Measurements from ENCODE around the gene UBXN1. TPM values are rescaled to one million over a fixed set of nuclear protein-coding genes. Genes with fewer than 3 reads are reported as not detected.
"Not testable (repeated sequence)": the region's sequence is repeated elsewhere in the genome, so short reads cannot be mapped to it uniquely, and the experiment has no call there.

Gene UBXN1
- total and polyA plus RNA-seq, 9 donors: 81.6 to 170 (median 162) TPM

DNA sequence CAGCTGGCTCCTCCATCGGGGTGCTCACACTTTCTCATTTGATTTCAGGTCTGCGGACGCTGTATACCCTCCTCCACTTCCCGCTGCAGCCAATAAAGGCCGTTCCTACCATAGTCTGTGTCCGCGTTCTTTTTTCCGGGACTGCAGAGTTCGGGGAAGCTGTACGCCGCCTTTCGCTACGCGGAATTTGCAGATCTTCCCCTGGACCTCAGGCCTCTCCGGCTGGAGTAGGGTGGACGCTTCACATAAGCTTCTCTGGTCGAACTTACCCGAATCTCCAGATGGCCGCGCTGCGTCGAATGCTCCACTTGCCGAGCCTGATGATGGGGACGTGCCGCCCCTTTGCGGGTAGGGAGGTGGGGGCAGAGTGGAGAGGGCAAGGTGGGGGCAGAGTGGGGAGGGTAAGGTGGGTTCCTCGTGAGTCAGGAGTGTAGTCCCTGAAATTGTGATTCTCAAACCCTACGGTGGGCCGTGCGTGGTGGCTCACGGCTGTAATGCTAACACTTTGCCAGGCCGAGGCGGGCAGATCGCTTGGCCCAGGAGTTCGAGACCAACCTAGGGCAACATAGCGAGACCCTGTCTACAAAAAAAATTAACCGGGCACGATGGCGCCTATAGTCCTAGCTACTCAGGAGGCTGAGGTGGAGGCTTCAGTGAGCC lies 13.1 kb downstream of the UBXN1 start:
- Histone ChIP-seq H3K27me3 (ENCODE audit: control insufficient read depth, insufficient read depth, low read length) (no peaks in the 10 kb centered on the region), H3K36me3 (ENCODE audit: control insufficient read depth, insufficient read depth, low read length) (peaks cover 28% of the 10 kb centered on the region), H3K27ac (ENCODE audit: low read length) (peak overlapping the region; percentile 97), H3K4me1 (ENCODE audit: control insufficient read depth, insufficient read depth, low read length) (peaks cover 25% of the 10 kb centered on the region), H3K9me3 (replicated peaks; ENCODE audit: control insufficient read depth, low read depth, low read length) (no peaks in the 10 kb centered on the region), H3K4me3 (ENCODE audit: low read length) (peak overlapping the region; percentile 95)
- DNase-seq: no peak
- WGBS (ENCODE audit: insufficient coverage): 2% methylated on average over 37 of the region's 39 CpGs

DNA sequence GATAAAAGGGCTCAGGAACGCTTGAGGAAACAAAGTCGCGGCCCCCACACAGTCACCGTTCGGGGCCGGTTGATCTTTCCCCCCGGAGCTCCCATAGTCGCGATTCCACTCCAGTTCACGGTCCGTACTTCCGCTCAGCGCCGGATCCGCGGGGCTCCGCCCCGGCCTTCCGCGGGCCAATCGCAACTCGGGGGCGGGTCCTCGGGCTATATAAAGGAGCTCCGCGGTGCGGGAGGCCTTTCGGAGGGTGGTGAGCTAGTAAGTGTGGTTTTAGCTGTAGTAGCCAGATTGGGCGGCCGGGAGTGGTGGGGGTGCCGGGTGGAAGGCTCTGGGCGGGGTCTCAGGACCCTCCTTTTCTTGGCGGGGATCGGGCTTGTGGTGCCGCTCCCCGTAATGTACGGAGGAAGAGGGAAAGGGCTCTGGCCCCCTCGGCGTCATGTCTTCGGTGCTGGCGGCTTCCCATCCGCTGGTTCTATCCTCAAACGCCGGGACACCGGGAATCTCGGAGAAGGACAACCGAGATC lies 13.7 kb downstream of the UBXN1 start, which contains the start of the genes C11orf98 and CSKMT:
Gene C11orf98, minus strand, starts transcription at position 136 of the 524 bp plus-strand sequence. Its CDS starts 41 bp downstream, at position 95.
Gene CSKMT, plus strand, starts transcription at position 238 of the 524 bp plus-strand sequence. CDS start 568 bp downstream, outside the sequence.
- peak within 1 kb of the TSS; percentile 95 for H3K4me3 ChIP-seq (ENCODE audit: low read length)
- WGBS (ENCODE audit: insufficient coverage): under 1% methylated on average over 43 of the region's 47 CpGs
- H3K27me3 ChIP-seq (ENCODE audit: control insufficient read depth, insufficient read depth, low read length): no peaks in the 10 kb centered on the region
- no peaks in the 10 kb centered on the region for H3K9me3 ChIP-seq (replicated peaks; ENCODE audit: control insufficient read depth, low read depth, low read length)
- peak; percentile 98 for DNase-seq
- peaks cover 28% of the 10 kb centered on the region for H3K36me3 ChIP-seq (ENCODE audit: control insufficient read depth, insufficient read depth, low read length)
- H3K27ac ChIP-seq (ENCODE audit: low read length): peak within 1 kb of the TSS; percentile 97
- H3K4me1 ChIP-seq (ENCODE audit: control insufficient read depth, insufficient read depth, low read length): peaks cover 24% of the 10 kb centered on the region

DNA sequence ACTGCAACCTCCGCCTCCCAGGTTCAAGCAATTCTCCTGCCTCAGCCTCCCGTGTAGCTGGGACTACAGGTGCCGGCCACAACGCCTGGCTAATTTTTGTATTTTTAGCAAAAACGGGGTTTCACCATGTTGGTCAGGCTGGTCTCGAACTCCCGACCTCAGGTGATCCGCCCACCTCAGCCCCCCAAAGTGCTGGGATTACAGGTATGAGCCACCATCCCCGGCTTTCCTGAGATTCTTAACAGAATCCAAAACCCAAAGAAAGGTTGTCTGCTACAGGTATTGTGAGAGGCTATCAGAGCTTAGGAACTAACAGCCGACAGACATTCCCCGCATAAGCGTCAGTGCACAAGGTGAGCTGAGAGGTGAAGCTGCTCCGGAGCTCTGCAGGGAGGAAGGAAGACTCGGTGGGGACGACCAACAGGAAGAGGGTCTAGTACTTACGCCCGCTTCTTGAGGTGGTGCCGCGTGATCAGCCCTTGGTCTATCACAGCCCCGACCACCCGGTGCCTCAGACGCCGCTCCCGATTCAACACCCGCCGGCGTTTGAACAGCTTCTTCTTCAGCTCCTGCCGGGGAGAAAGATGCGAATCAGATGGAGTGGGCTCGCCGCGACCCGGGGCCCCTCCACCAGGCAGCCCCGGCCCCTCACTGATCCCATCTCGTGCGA lies 14.3 kb downstream of the UBXN1 start:
- peaks cover 18% of the 10 kb centered on the region for H3K4me1 ChIP-seq (ENCODE audit: control insufficient read depth, insufficient read depth, low read length)
- 2% methylated on average over 34 of the region's 36 CpGs for WGBS (ENCODE audit: insufficient coverage)

DNA sequence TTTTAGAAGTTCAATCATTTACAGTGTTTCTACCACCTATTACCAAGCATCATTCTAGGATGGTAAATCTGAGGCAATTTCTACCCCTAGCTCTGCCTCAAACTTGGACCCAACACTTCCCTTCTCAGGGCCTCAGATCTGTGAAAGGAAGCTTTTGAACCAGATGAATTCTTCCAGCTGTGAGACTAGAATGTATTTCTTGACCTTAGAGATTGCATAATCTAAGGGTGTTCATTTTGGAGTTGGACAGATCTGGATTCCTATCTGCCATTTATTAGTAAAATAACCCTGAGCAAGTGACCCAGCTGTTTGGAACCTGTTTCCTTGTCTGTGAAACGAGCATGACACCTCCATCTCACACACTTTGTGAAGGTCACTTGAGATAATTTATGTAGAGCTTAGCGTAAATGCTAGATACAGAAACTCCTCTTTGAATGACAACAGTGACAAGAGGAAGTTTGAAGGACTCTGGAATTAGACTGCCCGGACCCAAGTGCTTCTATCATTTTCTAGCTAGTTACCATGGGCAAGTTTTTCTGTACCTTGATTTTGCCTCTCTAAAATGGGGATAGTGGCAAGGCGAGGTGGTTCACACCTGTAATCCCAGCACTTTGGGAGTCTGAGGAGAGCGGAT lies 22.0 kb downstream of the UBXN1 start:
- DNase-seq: no peak
- no peaks in the 10 kb centered on the region for H3K9me3 ChIP-seq (replicated peaks; ENCODE audit: control insufficient read depth, low read depth, low read length)
- H3K4me3 ChIP-seq (ENCODE audit: low read length): no peak overlapping the region
- peaks cover 8% of the 10 kb centered on the region for H3K4me1 ChIP-seq (ENCODE audit: control insufficient read depth, insufficient read depth, low read length)
- H3K27ac ChIP-seq (ENCODE audit: low read length): no peak overlapping the region
- WGBS (ENCODE audit: insufficient coverage): no CpG with 5 or more reads among the region's 5 CpGs
- no peaks in the 10 kb centered on the region for H3K36me3 ChIP-seq (ENCODE audit: control insufficient read depth, insufficient read depth, low read length)
- no peaks in the 10 kb centered on the region for H3K27me3 ChIP-seq (ENCODE audit: control insufficient read depth, insufficient read depth, low read length)

More for the DNA sequence above, 14.3 kb downstream of the UBXN1 start:
- Histone ChIP-seq H3K36me3 (ENCODE audit: control insufficient read depth, insufficient read depth, low read length) (peaks cover 28% of the 10 kb centered on the region), H3K27ac (ENCODE audit: low read length) (peak overlapping the region; percentile 97), H3K4me3 (ENCODE audit: low read length) (peak overlapping the region; percentile 95), H3K27me3 (ENCODE audit: control insufficient read depth, insufficient read depth, low read length) (no peaks in the 10 kb centered on the region), H3K9me3 (replicated peaks; ENCODE audit: control insufficient read depth, low read depth, low read length) (no peaks in the 10 kb centered on the region)
- no peak for DNase-seq

DNA sequence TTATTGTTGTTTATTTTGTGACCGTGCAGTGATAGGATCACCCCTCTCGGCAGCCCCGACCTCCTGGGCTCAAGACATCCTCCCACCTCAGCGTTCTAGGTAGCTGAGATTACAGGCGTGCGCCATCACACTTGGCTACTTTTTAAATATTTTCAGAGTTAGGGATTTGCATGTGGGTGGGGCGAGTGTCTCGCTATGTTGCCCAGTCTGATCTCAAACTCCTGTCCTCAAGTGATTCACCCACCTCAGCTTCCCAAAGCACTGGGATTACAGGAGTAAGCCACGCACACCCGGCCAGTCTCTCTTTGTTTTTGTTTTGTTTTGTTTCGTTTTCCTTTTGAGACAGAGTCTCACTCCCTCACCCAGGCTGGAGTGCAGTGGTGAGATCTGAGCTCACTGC lies 24.6 kb downstream of the UBXN1 start:
- peaks cover 6% of the 10 kb centered on the region for H3K36me3 ChIP-seq (ENCODE audit: control insufficient read depth, insufficient read depth, low read length)
- no peaks in the 10 kb centered on the region for H3K27me3 ChIP-seq (ENCODE audit: control insufficient read depth, insufficient read depth, low read length)
- no peaks in the 10 kb centered on the region for H3K9me3 ChIP-seq (replicated peaks; ENCODE audit: control insufficient read depth, low read depth, low read length)
- WGBS (ENCODE audit: insufficient coverage): no CpG with 5 or more reads among the region's 11 CpGs
- peaks cover 14% of the 10 kb centered on the region for H3K4me1 ChIP-seq (ENCODE audit: control insufficient read depth, insufficient read depth, low read length)
- H3K27ac ChIP-seq (ENCODE audit: low read length): no peak overlapping the region
- DNase-seq: no peak
- no peak overlapping the region for H3K4me3 ChIP-seq (ENCODE audit: low read length)

DNA sequence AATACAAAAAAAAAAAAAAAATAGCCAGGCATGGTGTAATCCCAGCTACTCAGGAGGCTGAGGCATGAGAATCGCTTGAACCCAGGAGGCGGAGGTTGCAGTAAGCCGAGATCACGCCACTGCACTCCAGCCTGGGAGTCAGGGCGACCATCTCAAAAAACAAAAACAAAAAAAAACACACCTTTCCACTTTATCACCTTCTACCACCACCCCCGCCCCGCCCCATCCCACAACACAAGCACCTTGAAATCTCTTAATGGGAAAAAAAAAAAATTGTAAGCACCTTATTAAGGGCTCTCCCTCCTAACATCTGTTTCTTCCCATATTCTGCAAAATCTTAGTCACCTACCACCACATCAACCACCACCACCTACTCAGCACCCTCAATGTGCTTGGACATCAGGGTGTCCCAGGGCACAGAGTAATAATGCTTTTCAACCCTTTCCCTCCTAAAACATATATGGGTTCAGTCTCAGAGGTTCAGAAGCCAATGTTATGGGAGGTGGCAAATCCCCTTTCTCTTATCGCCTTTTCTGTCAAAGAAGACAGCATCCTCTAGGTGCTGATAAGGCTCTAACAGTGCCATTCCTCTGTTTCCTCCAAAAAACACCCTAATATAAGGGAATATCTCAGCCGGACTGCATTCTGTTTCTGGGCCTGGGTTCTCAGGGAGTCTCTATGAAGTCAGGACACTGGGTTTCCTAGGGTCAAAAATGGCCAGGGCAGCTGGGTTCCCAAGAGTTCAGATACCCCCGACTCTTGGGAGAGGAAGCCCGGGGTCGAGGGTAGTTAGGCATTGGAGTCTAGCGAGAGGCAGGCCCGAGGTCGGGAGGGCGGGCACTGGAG lies 26.5 kb downstream of the UBXN1 start:
- H3K9me3 ChIP-seq (replicated peaks; ENCODE audit: control insufficient read depth, low read depth, low read length): no peaks in the 10 kb centered on the region
- H3K27ac ChIP-seq (ENCODE audit: low read length): peak overlapping the region; percentile 91
- H3K36me3 ChIP-seq (ENCODE audit: control insufficient read depth, insufficient read depth, low read length): peaks cover 25% of the 10 kb centered on the region
- peak overlapping the region; percentile 95 for H3K4me3 ChIP-seq (ENCODE audit: low read length)
- DNase-seq: no peak
- H3K4me1 ChIP-seq (ENCODE audit: control insufficient read depth, insufficient read depth, low read length): peaks cover 15% of the 10 kb centered on the region
- H3K27me3 ChIP-seq (ENCODE audit: control insufficient read depth, insufficient read depth, low read length): no peaks in the 10 kb centered on the region
- 2% methylated on average over 7 of the region's 16 CpGs for WGBS (ENCODE audit: insufficient coverage)

DNA sequence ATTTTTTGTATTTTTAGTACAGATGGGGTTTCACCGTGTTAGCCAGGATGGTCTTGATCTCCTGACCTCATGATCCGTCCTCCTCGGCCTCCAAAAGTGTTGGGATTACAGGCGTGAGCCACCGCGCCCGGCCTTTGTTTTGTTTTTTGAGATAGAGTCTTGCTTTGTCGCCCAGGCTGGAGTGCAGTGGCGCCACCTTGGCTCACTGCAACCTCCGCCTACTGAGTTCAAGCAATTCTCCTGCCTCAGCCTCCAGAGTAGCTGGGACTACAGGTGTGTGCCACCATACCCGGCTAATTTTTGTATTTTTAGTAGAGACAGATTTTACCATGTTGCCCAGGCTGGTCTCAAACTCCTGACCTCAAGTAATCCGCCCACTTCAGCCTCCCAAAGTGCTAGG lies 28.6 kb downstream of the UBXN1 start:
- WGBS (ENCODE audit: insufficient coverage): 99% methylated on average over 9 of the region's 12 CpGs
- Histone ChIP-seq H3K36me3 (ENCODE audit: control insufficient read depth, insufficient read depth, low read length) (peaks cover 30% of the 10 kb centered on the region), H3K4me1 (ENCODE audit: control insufficient read depth, insufficient read depth, low read length) (peaks cover 26% of the 10 kb centered on the region)
- not testable (repeated sequence) for DNase-seq; H3K27ac ChIP-seq (ENCODE audit: low read length); H3K27me3 ChIP-seq (ENCODE audit: control insufficient read depth, insufficient read depth, low read length); H3K9me3 ChIP-seq (replicated peaks; ENCODE audit: control insufficient read depth, low read depth, low read length); H3K4me3 ChIP-seq (ENCODE audit: low read length)

DNA sequence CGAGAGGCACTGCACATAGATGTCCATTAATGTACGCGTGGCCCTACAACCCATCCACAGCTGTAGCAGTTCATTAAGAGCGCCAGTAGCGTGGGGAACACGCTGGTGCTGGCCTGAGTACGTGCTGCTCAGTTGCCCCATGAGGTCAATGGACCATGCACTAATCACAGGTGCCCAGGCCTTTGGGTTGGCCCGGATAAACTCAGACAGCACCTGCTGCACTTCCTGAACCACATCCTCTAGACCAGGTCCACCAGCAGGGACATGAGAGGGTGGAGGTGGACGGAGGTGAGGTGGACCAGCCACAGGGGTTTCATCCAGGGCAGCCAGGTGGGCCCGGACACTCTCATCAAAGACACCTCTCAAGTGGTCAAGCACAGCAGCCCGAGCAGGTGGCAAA lies 29.4 kb downstream of the UBXN1 start:
- Histone ChIP-seq H3K4me3 (ENCODE audit: low read length) (no peak overlapping the region), H3K9me3 (replicated peaks; ENCODE audit: control insufficient read depth, low read depth, low read length) (no peaks in the 10 kb centered on the region), H3K4me1 (ENCODE audit: control insufficient read depth, insufficient read depth, low read length) (peaks cover 30% of the 10 kb centered on the region), H3K36me3 (ENCODE audit: control insufficient read depth, insufficient read depth, low read length) (peaks cover 31% of the 10 kb centered on the region), H3K27me3 (ENCODE audit: control insufficient read depth, insufficient read depth, low read length) (no peaks in the 10 kb centered on the region), H3K27ac (ENCODE audit: low read length) (no peak overlapping the region)
- no peak for DNase-seq
- 93% methylated on average over 9 of the region's 11 CpGs for WGBS (ENCODE audit: insufficient coverage)

DNA sequence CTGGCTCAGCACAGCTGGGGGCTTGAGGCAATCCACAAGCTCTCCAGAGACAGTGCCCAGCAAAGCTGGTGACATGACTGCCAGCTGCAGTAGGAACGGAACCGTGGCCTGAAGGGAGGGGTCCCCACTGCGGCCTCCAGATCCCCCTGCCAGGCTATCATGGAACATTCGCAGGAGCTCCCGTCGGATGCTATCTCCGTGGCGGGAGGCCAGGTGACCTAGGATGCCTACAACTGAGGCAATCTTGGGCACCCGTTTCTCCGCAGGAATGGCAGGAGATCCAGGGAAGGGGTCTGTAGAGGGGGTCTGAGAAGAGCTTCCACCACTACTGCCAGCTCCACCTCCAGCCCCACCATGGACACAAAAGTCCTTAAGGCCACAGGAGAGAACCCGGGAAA lies 29.9 kb downstream of the UBXN1 start:
- H3K36me3 ChIP-seq (ENCODE audit: control insufficient read depth, insufficient read depth, low read length): peaks cover 36% of the 10 kb centered on the region
- no peak overlapping the region for H3K27ac ChIP-seq (ENCODE audit: low read length)
- H3K27me3 ChIP-seq (ENCODE audit: control insufficient read depth, insufficient read depth, low read length): no peaks in the 10 kb centered on the region
- H3K4me1 ChIP-seq (ENCODE audit: control insufficient read depth, insufficient read depth, low read length): peaks cover 30% of the 10 kb centered on the region
- 93% methylated on average over 6 of the region's 11 CpGs for WGBS (ENCODE audit: insufficient coverage)
- DNase-seq: no peak
- H3K9me3 ChIP-seq (replicated peaks; ENCODE audit: control insufficient read depth, low read depth, low read length): no peaks in the 10 kb centered on the region
- no peak overlapping the region for H3K4me3 ChIP-seq (ENCODE audit: low read length)
